OCI-LY1 (cell line): ENCODE data around the gene NELL2.

Source experiments
- H2AFZ ChIP-seq: fragments of 200-600 bp; sonication (generic), shearing (Covaris generic); 2 replicates; pipeline ENCODE4 v1.6.0; 2014; ENCODE audit warnings: antibody characterized with exemption, mild to moderate bottlenecking, low read length
- H3F3A ChIP-seq: fragments of 200-600 bp; sonication (generic), shearing (Covaris generic); 2 replicates; pipeline ENCODE4 v1.6.0; 2014; ENCODE audit warnings: mild to moderate bottlenecking, antibody characterized with exemption, low read length, moderate library complexity; ENCODE audit not compliant: insufficient read depth
- H3K27ac ChIP-seq: fragments of 200-600 bp; sonication (generic); 2 replicates; pipeline ENCODE4 v1.5.1; 2014; ENCODE audit warnings: low read length, mixed run types, mild to moderate bottlenecking, low read depth; ENCODE audit not compliant: poor library complexity, severe bottlenecking
- H3K27me3 ChIP-seq: fragments of 200-600 bp; sonication (generic); 2 replicates; pipeline ENCODE4 v1.6.0; 2014; ENCODE audit warnings: antibody characterized with exemption, mild to moderate bottlenecking, low read length, moderate library complexity; ENCODE audit not compliant: insufficient read depth
- H3K36me3 ChIP-seq: fragments of 200-600 bp; sonication (generic); 2 replicates; pipeline ENCODE4 v1.6.1; 2014; ENCODE audit warnings: mild to moderate bottlenecking, antibody characterized with exemption, low read length, moderate library complexity, mixed read lengths; ENCODE audit not compliant: insufficient read depth
- H3K4me1 ChIP-seq: fragments of 200-600 bp; sonication (generic); 2 replicates; pipeline ENCODE4 v1.5.1; 2014; ENCODE audit warnings: mild to moderate bottlenecking, low read length, moderate library complexity; ENCODE audit not compliant: insufficient read depth, severe bottlenecking
- H3K4me2 ChIP-seq: fragments of 200-600 bp; sonication (generic), shearing (Covaris generic); 2 replicates; pipeline ENCODE4 v1.6.1; 2014; ENCODE audit warnings: low read length
- H3K4me3 ChIP-seq: fragments of 200-600 bp; sonication (generic); 2 replicates; pipeline ENCODE4 v1.5.1; 2014; ENCODE audit warnings: low read length, low read depth, mild to moderate bottlenecking, mixed read lengths; ENCODE audit not compliant: poor library complexity, severe bottlenecking
- H3K79me2 ChIP-seq: fragments of 200-600 bp; shearing (Covaris generic); 2 replicates; pipeline ENCODE4 v1.6.1; 2016; ENCODE audit warnings: mixed run types, low read length, mixed read lengths; ENCODE audit not compliant: insufficient read depth
- H3K9ac ChIP-seq: fragments of 200-600 bp; sonication (generic), shearing (Covaris generic); 2 replicates; pipeline ENCODE4 v1.6.1; 2014; ENCODE audit warnings: mild to moderate bottlenecking, low read length, mixed read lengths
- H3K9me2 ChIP-seq: fragments of 200-600 bp; sonication (generic), shearing (Covaris generic); 2 replicates; pipeline ENCODE4 v1.6.1; 2014; ENCODE audit warnings: low read depth, mild to moderate bottlenecking, low read length, mixed read lengths
- H3K9me3 ChIP-seq: fragments of 200-600 bp; shearing (Covaris generic); 2 replicates; pipeline ENCODE4 v1.6.1; 2014; ENCODE audit warnings: low read length, mixed read lengths
- H4K20me1 ChIP-seq: fragments of 200-600 bp; sonication (generic), shearing (Covaris generic); 2 replicates; pipeline ENCODE4 v1.6.0; 2016; ENCODE audit warnings: mild to moderate bottlenecking, low read length; ENCODE audit not compliant: insufficient read depth
- EZH2 ChIP-seq: fragments of 200-600 bp; sonication (generic), shearing (Covaris generic); IDR thresholded peaks from 2 replicates; pipeline ENCODE4 v1.8.0; 2017; ENCODE audit warnings: borderline replicate concordance, mixed run types, mild to moderate bottlenecking, antibody characterized with exemption, low read length, moderate library complexity, mixed read lengths
- TF ChIP-seq, protein P1 (sequence below): fragments of 200-600 bp; sonication (generic), shearing (Covaris generic); IDR thresholded peaks from 2 replicates; pipeline ENCODE4 v1.5.1; 2017; ENCODE audit warnings: mild to moderate bottlenecking, antibody characterized with exemption, low read length, moderate library complexity, mixed read lengths

The NELL2 gene

DNA sequence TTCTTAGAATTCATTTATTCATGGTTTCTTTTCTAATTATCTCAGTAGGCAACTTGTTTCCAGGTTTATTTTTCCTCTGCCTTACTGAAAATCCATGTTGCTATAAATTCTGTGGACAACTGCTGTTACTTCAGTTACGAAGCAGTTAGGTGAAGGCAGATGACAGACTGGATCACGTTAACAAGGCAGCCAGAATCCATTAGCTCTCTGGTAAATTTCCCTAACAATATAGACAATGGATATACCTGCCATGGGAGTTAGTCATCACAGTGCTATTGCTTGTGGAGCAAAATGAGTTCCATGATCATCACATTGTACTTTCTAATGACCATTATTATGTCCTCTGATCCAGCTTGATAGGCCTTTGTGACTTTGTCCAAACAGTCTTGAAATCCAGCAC is 291.5 kb downstream of the NELL2 start:
- Histone ChIP-seq H3K27me3 (no peaks in the 10 kb centered on the region), H3K27ac (peak overlapping the region; percentile 29), H2AFZ (no peak overlapping the region), H3K9me3 (no peaks in the 10 kb centered on the region), H3K79me2 (no peaks in the 10 kb centered on the region), H3K4me1 (peaks cover 21% of the 10 kb centered on the region), H4K20me1 (no peaks in the 10 kb centered on the region), H3K9ac (no peak overlapping the region), H3K36me3 (no peaks in the 10 kb centered on the region), H3F3A (no peaks in the 10 kb centered on the region), H3K9me2 (no peaks in the 10 kb centered on the region), H3K4me2 (no peak overlapping the region), H3K4me3 (no peak overlapping the region)
- TF ChIP-seq, protein P1, sequence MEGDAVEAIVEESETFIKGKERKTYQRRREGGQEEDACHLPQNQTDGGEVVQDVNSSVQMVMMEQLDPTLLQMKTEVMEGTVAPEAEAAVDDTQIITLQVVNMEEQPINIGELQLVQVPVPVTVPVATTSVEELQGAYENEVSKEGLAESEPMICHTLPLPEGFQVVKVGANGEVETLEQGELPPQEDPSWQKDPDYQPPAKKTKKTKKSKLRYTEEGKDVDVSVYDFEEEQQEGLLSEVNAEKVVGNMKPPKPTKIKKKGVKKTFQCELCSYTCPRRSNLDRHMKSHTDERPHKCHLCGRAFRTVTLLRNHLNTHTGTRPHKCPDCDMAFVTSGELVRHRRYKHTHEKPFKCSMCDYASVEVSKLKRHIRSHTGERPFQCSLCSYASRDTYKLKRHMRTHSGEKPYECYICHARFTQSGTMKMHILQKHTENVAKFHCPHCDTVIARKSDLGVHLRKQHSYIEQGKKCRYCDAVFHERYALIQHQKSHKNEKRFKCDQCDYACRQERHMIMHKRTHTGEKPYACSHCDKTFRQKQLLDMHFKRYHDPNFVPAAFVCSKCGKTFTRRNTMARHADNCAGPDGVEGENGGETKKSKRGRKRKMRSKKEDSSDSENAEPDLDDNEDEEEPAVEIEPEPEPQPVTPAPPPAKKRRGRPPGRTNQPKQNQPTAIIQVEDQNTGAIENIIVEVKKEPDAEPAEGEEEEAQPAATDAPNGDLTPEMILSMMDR, result no peak
- TF ChIP-seq EZH2, result no peak

DNA sequence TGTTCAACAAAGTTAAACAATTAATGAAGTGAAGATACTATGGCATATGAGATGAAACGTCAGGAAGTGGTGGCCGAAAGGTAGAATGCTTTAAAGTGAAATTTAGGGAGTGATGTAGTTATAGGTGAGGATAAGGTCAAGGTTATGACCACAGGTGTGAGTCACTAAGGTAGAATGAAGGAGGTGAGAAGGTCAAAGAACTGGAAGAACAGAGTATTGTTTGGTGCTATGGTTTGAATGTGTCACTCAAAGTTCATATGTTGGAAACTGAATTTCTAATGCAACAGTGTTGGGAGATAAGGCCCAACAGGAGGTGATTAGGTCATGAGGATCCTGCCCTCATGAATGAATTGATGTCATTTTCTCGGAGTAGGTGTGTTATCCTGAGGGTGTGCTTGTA is 293.6 kb downstream of the NELL2 start:
- H2AFZ ChIP-seq, result no peak overlapping the region
- H3K36me3 ChIP-seq, result no peaks in the 10 kb centered on the region
- no peak overlapping the region for H3K4me2 ChIP-seq
- H4K20me1 ChIP-seq, result no peaks in the 10 kb centered on the region
- TF ChIP-seq, protein P1, result no peak
- no peak for TF ChIP-seq EZH2
- H3K4me1 ChIP-seq, result peaks cover 9% of the 10 kb centered on the region
- no peak overlapping the region for H3K27ac ChIP-seq
- no peaks in the 10 kb centered on the region for H3K27me3 ChIP-seq
- H3K4me3 ChIP-seq, result no peak overlapping the region
- H3K79me2 ChIP-seq, result no peaks in the 10 kb centered on the region
- no peaks in the 10 kb centered on the region for H3K9me3 ChIP-seq
- no peaks in the 10 kb centered on the region for H3K9me2 ChIP-seq
- no peaks in the 10 kb centered on the region for H3F3A ChIP-seq
- H3K9ac ChIP-seq, result no peak overlapping the region

DNA sequence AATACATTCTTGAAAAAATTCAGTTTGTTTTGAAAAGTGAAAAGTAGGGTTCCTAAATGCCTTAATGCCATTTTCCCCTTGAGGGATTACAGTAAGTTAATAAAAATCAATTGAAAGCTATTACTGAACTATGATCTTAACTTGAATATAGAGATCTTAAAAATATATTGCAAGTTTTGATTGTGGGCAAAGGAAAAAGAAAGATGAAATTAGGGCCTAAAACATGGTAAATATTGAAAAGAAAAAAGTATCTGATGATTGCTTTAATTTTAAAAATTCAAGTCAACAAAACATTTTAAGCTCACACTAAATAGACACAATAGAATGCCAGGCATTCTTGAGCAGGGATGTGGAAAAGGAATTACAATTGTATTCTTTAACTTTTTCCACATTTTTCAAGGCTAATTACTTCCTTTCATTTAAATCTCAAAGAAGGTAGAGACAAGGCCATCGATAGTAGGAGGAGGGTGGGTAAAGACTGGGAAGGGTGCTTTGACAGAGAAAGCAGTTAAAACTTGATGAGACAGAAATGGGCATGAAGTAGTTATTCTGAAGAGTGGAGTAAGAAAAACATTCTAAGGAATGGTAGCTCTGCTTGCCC is 294.4 kb downstream of the NELL2 start:
- Histone ChIP-seq H3K4me1 (peaks cover 9% of the 10 kb centered on the region), H3K36me3 (no peaks in the 10 kb centered on the region), H4K20me1 (no peaks in the 10 kb centered on the region), H3K9me3 (no peaks in the 10 kb centered on the region), H3K79me2 (no peaks in the 10 kb centered on the region), H3K9ac (no peak overlapping the region), H3K4me2 (no peak overlapping the region), H3K27me3 (no peaks in the 10 kb centered on the region), H3K9me2 (no peaks in the 10 kb centered on the region), H3F3A (no peaks in the 10 kb centered on the region), H3K4me3 (no peak overlapping the region), H2AFZ (no peak overlapping the region), H3K27ac (no peak overlapping the region)
- TF ChIP-seq, protein P1, result no peak
- no peak for TF ChIP-seq EZH2
